ENCODE measurements around the gene FADS6. TPM values are rescaled to one million over a fixed set of nuclear protein-coding genes. Genes with fewer than 3 reads are reported as not detected.

Gene FADS6
- total RNA-seq, 1 experiment from 2014 or later: 1.2 TPM

DNA sequence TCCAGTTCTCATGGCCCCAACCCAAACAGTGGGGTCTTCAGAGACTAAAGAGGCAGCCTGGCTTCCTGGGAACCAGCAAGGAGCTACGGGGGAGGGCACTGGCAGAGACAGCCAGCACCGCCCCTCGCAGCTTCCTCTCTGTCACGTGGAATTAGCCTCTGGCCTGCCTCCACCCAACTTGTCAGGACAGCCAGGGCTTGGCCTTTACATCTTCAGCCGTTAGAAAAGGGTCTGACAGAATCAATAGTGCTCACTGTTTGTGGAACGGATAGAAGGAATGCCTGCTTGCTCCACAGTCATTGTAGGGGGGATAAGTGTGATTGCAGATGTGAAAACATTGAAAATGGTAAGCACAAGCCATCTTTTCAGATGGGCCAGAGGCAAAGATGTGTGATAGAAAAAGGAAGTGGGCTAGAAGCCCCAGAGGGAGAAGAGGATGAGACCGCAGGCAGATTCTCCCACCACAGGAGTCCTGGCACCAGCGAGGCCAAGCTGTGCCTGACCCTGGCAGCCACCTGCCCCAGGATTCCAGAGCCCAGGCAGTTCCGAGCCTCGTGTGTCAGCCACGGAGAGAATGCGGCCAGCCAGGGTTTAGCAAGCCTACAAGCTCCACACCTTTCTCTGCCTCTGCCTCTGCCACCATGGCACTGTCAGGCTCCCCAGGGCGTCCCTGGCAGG lies 52.3 kb downstream of the FADS6 start:
- Histone ChIP-seq H2BK15ac (ENCODE audit: low read depth, low read length) (no peak overlapping the region), H3K23ac (ENCODE audit: insufficient read length, low read depth, low read length) (no peak overlapping the region), H4K20me1 (ENCODE audit: control insufficient read depth, insufficient read depth, insufficient read length) (no peaks in the 10 kb centered on the region), H2BK12ac (ENCODE audit: insufficient read length, low read depth, low read length) (no peak overlapping the region), H3K4me2 (ENCODE audit: insufficient read depth, insufficient read length, low read length) (no peak overlapping the region), H4K8ac (replicated peaks; ENCODE audit: insufficient read length, low read depth, low read length) (no peak overlapping the region), H3K56ac (ENCODE audit: insufficient read length, low read depth, low read length) (no peak overlapping the region), H3K79me1 (ENCODE audit: insufficient read depth, low read depth, low read length, poor library complexity, severe bottlenecking) (no peaks in the 10 kb centered on the region), H3K14ac (ENCODE audit: insufficient read depth, low read length) (no peak overlapping the region), H3K4me1 (ENCODE audit: insufficient read depth, low read length) (peaks cover 2% of the 10 kb centered on the region; the same call in 1 of the 2 replicates), H3K9me3 (ENCODE audit: control insufficient read depth, low read depth, low read length) (no peaks in the 10 kb centered on the region), H2BK120ac (ENCODE audit: low read depth, low read length, poor library complexity, severe bottlenecking) (no peak overlapping the region), H2AK5ac (ENCODE audit: insufficient read length, low read length) (no peak overlapping the region), H4K91ac (ENCODE audit: insufficient read length, low read depth, low read length) (no peak overlapping the region), H3K4ac (ENCODE audit: low read depth, low read length) (no peak overlapping the region), H3K18ac (ENCODE audit: insufficient read length, low read depth, low read length) (no peak overlapping the region), H3K27ac (ENCODE audit: insufficient read length, low read depth, low read length) (no peak overlapping the region), H4K5ac (ENCODE audit: insufficient read length, low read depth, low read length) (no peak overlapping the region), H3K9ac (ENCODE audit: extremely low read depth, insufficient read length, low read length) (no peak overlapping the region), H3K27me3 (ENCODE audit: insufficient read depth, low read length) (peaks cover 12% of the 10 kb centered on the region), H3K23me2 (ENCODE audit: insufficient read length, low read depth, low read length, poor library complexity, severe bottlenecking) (no peaks in the 10 kb centered on the region), H3K79me2 (ENCODE audit: insufficient read depth, low read length) (no peaks in the 10 kb centered on the region), H3T11ph (ENCODE audit: low read length) (no peak overlapping the region), H2BK20ac (ENCODE audit: low read depth, low read length, poor library complexity, severe bottlenecking) (no peak overlapping the region), H2BK5ac (ENCODE audit: insufficient read length, low read length) (no peak overlapping the region), H2AFZ (ENCODE audit: low read length) (no peak overlapping the region)
- Mint-ChIP-seq H3K4me1 (peaks cover 18 to 25% of the 10 kb centered on the region in 2 experiments), H3K9me3 (no peaks in the 10 kb centered on the region), H3K27me3 (ENCODE audit: low read depth) (peaks cover 48% of the 10 kb centered on the region), H3K4me3 (no peak overlapping the region; a peak in 1 of 5 replicates), H3K36me3 (ENCODE audit: insufficient read depth in 1 of 3, low read depth in 3 of 3) (peaks cover 3 to 15% (median 11%) of the 10 kb centered on the region in 3 experiments; a peak in 6 of 7 replicates), H3K27ac (no peak overlapping the region)
- TF ChIP-seq, protein P1, sequence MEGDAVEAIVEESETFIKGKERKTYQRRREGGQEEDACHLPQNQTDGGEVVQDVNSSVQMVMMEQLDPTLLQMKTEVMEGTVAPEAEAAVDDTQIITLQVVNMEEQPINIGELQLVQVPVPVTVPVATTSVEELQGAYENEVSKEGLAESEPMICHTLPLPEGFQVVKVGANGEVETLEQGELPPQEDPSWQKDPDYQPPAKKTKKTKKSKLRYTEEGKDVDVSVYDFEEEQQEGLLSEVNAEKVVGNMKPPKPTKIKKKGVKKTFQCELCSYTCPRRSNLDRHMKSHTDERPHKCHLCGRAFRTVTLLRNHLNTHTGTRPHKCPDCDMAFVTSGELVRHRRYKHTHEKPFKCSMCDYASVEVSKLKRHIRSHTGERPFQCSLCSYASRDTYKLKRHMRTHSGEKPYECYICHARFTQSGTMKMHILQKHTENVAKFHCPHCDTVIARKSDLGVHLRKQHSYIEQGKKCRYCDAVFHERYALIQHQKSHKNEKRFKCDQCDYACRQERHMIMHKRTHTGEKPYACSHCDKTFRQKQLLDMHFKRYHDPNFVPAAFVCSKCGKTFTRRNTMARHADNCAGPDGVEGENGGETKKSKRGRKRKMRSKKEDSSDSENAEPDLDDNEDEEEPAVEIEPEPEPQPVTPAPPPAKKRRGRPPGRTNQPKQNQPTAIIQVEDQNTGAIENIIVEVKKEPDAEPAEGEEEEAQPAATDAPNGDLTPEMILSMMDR (conservative IDR thresholded peaks at IDR 0.05): no peak
- WGBS (ENCODE audit: extremely low coverage, insufficient read length, low lambda C conversion rate): no CpG with 5 or more reads among the region's 13 CpGs
- peak; percentile 66 for DNase-seq
